ENCODE data around the gene MSRB1. TPM values are rescaled to one million over a fixed set of nuclear protein-coding genes. Genes with fewer than 3 reads are reported as not detected.

MSRB1 gene
- total RNA-seq, 1 donor from 2014 or later, result 23.7 TPM

GRCh38 chr16:1990101-1990350 lies 47.0 kb upstream of the MSRB1 start:
- H3K4me3 Mint-ChIP-seq (ENCODE audit: unreplicated experiment), result no peak overlapping the region

GRCh38 chr16:1989209-1990100 lies 46.5 kb upstream of the MSRB1 start, which contains the start of gene SYNGR3:
SYNGR3 (plus strand) TSS chr16:1989970; CDS start chr16:1990103, 133 bp downstream.
- H3K4me1 Mint-ChIP-seq (ENCODE audit: low read depth, unreplicated experiment), result no peaks in the 10 kb centered on the region
- H3K4me3 ChIP-seq (ENCODE audit: insufficient read depth, low read depth, low read length), result no peak within 1 kb of the TSS
- H3K36me3 Mint-ChIP-seq (ENCODE audit: low read depth, unreplicated experiment), result peaks cover 3% of the 10 kb centered on the region
- H3K27me3 ChIP-seq (ENCODE audit: insufficient read depth, low read length), result peaks cover 25% of the 10 kb centered on the region
- DNase-seq (ENCODE audit: low read depth), result no peak
- H3K27ac ChIP-seq (ENCODE audit: low read depth, low read length), result no peak within 1 kb of the TSS
- H3K4me1 ChIP-seq (ENCODE audit: insufficient read depth, low read length), result peaks cover 24% of the 10 kb centered on the region
- TF ChIP-seq CTCF (IDR thresholded peaks at IDR 0.05; ENCODE audit: insufficient read depth, low read depth, low read length) (no peak), EZH2 (IDR thresholded peaks at IDR 0.05; ENCODE audit: insufficient read depth, low read length) (peak; percentile 93)
- H3K27ac Mint-ChIP-seq (ENCODE audit: unreplicated experiment), result no peak within 1 kb of the TSS
- peaks cover 5% of the 10 kb centered on the region for H3K36me3 ChIP-seq (ENCODE audit: insufficient read depth, low read length)
- no peak within 1 kb of the TSS for H3K4me3 Mint-ChIP-seq (ENCODE audit: unreplicated experiment)
- peaks cover 17% of the 10 kb centered on the region for H3K27me3 Mint-ChIP-seq (ENCODE audit: low read depth, unreplicated experiment)
- no peaks in the 10 kb centered on the region for H3K9me3 Mint-ChIP-seq (ENCODE audit: unreplicated experiment)
- H4K20me1 ChIP-seq (ENCODE audit: insufficient read depth, low read length), result peaks cover 15% of the 10 kb centered on the region
- H2AFZ ChIP-seq (ENCODE audit: low read depth, low read length), result peak within 1 kb of the TSS; percentile 34
- H3K9me3 ChIP-seq (ENCODE audit: insufficient read depth, low read depth, low read length), result peaks cover 3% of the 10 kb centered on the region
- H3K9ac ChIP-seq (ENCODE audit: low read length), result no peak within 1 kb of the TSS
- H3K79me2 ChIP-seq (ENCODE audit: insufficient read depth, low read length), result peaks cover 16% of the 10 kb centered on the region
- H3K4me2 ChIP-seq (ENCODE audit: low read length), result peak within 1 kb of the TSS; percentile 48
- no peak for FAIRE-seq

More at GRCh38 chr16:1990101-1990350, 47.0 kb upstream of the MSRB1 start:
- H3K4me1 ChIP-seq (ENCODE audit: insufficient read depth, low read length), result peaks cover 19% of the 10 kb centered on the region
- H3K79me2 ChIP-seq (ENCODE audit: insufficient read depth, low read length), result peaks cover 12% of the 10 kb centered on the region
- H4K20me1 ChIP-seq (ENCODE audit: insufficient read depth, low read length), result peaks cover 14% of the 10 kb centered on the region
- no peak for TF ChIP-seq CTCF (IDR thresholded peaks at IDR 0.05; ENCODE audit: insufficient read depth, low read depth, low read length)
- no peak for TF ChIP-seq EZH2 (IDR thresholded peaks at IDR 0.05; ENCODE audit: insufficient read depth, low read length)
- peaks cover 25% of the 10 kb centered on the region for H3K27me3 ChIP-seq (ENCODE audit: insufficient read depth, low read length)
- no peaks in the 10 kb centered on the region for H3K9me3 Mint-ChIP-seq (ENCODE audit: unreplicated experiment)
- H3K4me3 ChIP-seq (ENCODE audit: insufficient read depth, low read depth, low read length), result no peak overlapping the region
- no peak overlapping the region for H3K9ac ChIP-seq (ENCODE audit: low read length)
- DNase-seq (ENCODE audit: low read depth) (no peak), FAIRE-seq (no peak)
- no peak overlapping the region for H3K27ac ChIP-seq (ENCODE audit: low read depth, low read length)
- peaks cover 17% of the 10 kb centered on the region for H3K27me3 Mint-ChIP-seq (ENCODE audit: low read depth, unreplicated experiment)
- peaks cover 3% of the 10 kb centered on the region for H3K9me3 ChIP-seq (ENCODE audit: insufficient read depth, low read depth, low read length)
- H3K36me3 ChIP-seq (ENCODE audit: insufficient read depth, low read length), result peaks cover 5% of the 10 kb centered on the region
- peaks cover 3% of the 10 kb centered on the region for H3K36me3 Mint-ChIP-seq (ENCODE audit: low read depth, unreplicated experiment)
- H2AFZ ChIP-seq (ENCODE audit: low read depth, low read length), result no peak overlapping the region
- H3K4me1 Mint-ChIP-seq (ENCODE audit: low read depth, unreplicated experiment), result no peaks in the 10 kb centered on the region
- H3K4me2 ChIP-seq (ENCODE audit: low read length), result peak overlapping the region; percentile 48
- H3K27ac Mint-ChIP-seq (ENCODE audit: unreplicated experiment), result no peak overlapping the region

- Histone ChIP-seq H3K9me3 (ENCODE audit: insufficient read depth, low read depth, low read length) (no peaks in the 10 kb centered on the region), H4K20me1 (ENCODE audit: insufficient read depth, low read length) (peaks cover 21% of the 10 kb centered on the region), H3K4me3 (ENCODE audit: insufficient read depth, low read depth, low read length) (no peak overlapping the region), H2AFZ (ENCODE audit: low read depth, low read length) (no peak overlapping the region), H3K27ac (ENCODE audit: low read depth, low read length) (no peak overlapping the region), H3K79me2 (ENCODE audit: insufficient read depth, low read length) (peaks cover 16% of the 10 kb centered on the region), H3K36me3 (ENCODE audit: insufficient read depth, low read length) (peaks cover 5% of the 10 kb centered on the region), H3K4me2 (ENCODE audit: low read length) (no peak overlapping the region), H3K4me1 (ENCODE audit: insufficient read depth, low read length) (peaks cover 28% of the 10 kb centered on the region), H3K27me3 (ENCODE audit: insufficient read depth, low read length) (peaks cover 34% of the 10 kb centered on the region), H3K9ac (ENCODE audit: low read length) (no peak overlapping the region)
- no peak for DNase-seq (ENCODE audit: low read depth)
- Mint-ChIP-seq H3K27me3 (ENCODE audit: low read depth, unreplicated experiment) (peaks cover 26% of the 10 kb centered on the region), H3K27ac (ENCODE audit: unreplicated experiment) (no peak overlapping the region), H3K4me3 (ENCODE audit: unreplicated experiment) (no peak overlapping the region), H3K36me3 (ENCODE audit: low read depth, unreplicated experiment) (peaks cover 2% of the 10 kb centered on the region), H3K9me3 (ENCODE audit: unreplicated experiment) (no peaks in the 10 kb centered on the region), H3K4me1 (ENCODE audit: low read depth, unreplicated experiment) (peaks cover 2% of the 10 kb centered on the region)
- FAIRE-seq, result no peak
- TF ChIP-seq CTCF (IDR thresholded peaks at IDR 0.05; ENCODE audit: insufficient read depth, low read depth, low read length) (no peak), EZH2 (IDR thresholded peaks at IDR 0.05; ENCODE audit: insufficient read depth, low read length) (no peak)
Observed at GRCh38 chr16:1987198-1987597, 44.2 kb upstream of the MSRB1 start.

Data from astrocyte (in vitro differentiated cells and primary cell).